HPDE6-E6E7 (cell line): ENCODE data around the gene FAM240B.

Experiments used
- DNase-seq: peaks from one replicate; pipeline ENCODE4 v3.0.0; 2011; ENCODE audit warnings: missing footprints; ENCODE audit errors: extremely low spot score

Gene FAM240B

DNA sequence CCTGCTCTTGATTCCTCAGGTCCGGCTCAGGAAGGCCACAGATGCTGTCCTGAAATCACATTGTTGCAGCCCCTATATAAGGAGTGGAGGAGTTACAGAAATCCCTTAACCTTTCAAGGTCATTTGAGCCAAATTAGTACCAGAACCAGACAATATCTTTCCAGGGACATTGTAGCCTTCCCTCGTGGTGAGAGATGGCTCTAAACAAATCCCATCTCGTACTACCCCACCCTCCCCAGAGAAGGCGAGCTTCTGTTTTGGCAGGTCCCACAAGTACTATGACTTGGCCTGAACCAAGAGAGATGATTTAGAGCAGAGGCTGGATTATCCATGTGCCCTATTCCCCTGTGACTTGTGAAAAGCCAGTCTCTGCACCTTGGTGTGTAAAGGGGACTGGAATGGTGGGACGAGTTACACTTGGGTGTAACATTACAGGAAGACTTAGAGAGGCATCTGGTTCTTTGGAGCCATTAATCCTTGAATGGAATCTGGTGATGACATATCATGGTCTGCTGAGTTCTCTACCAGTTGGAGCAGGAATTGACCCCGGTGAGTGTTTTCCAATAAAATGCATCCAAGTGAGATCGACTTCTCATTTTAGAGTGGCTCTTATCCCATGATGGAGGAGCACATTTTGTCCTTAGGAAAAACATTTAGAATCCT lies at the start of gene FAM240B:
Gene FAM240B (minus strand): TSS at position 51 of the 663 bp plus-strand sequence. CDS start 16,134 bp downstream, outside the sequence.
- DNase-seq = no peak

GRCh38 chr9:38768351-38768761 lies 48.4 kb upstream of the FAM240B start:
- DNase-seq = peak; percentile 44

GRCh38 chr9:38765101-38765500 lies 45.2 kb upstream of the FAM240B start:
- no peak for DNase-seq

GRCh38 chr9:38761999-38762398 lies 42.1 kb upstream of the FAM240B start:
- no peak for DNase-seq

DNA sequence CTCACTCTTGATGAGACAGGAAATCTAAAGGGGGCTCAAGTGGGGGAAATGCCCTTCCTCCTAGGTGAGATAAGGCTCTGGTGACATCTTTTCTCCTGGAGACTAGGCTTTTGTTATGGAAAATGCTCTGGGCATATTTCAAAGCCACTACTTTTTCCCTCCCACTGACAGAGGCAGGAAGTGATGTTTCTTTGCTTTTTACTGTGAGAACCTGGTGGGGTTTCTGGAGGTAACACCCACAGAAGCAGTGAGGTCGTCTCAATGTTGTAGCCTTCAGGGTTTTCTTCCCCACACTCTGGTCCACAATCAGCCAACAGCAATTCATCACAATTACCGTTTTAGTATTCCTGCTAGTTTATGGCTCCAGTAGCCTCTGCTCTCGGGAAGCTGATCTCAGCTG lies 41.4 kb upstream of the FAM240B start:
- DNase-seq = no peak

DNA sequence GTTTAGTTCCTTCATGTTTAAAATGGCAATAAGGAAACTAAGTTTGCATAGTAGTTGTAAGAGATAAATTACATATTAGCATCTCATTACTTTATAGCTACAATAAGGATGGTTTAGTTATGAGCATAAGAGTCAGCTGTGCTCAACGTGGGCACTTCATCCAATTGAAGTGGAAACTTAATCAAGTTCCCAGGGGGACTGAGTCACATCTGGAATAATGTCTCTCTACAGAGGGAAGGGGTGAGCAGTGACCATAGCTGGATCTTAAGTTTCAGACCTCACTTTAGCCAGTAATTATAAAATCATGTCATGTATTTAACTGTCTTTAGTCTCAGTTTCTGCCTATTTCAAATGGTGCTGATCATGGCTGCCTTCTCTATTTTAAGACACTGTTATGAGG lies 36.8 kb upstream of the FAM240B start:
- DNase-seq = no peak

GRCh38 chr9:38747941-38748340 lies 28.0 kb upstream of the FAM240B start:
- DNase-seq = no peak

GRCh38 chr9:38747067-38747466 lies 27.1 kb upstream of the FAM240B start:
- DNase-seq = no peak

GRCh38 chr9:38746303-38746702 lies 26.4 kb upstream of the FAM240B start:
- DNase-seq = no peak

DNA sequence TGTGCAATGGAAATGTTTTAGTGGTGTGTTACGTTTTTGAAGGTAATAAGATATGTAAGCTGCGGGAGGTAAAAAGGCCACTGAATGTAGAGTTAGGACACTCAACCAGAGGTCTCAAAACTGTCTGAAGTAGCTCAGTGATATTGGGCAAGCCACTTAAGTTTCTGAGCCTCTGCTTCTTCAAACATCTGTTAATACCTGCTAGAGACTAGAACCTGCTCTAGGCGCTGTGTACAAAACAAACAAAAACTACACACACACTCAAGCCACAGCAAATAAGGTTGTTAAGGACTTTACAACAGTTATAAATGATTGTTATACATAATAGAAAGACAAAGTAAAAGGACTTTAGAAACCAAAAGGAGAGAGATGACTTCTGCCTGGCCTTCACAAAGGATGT lies 24.6 kb upstream of the FAM240B start:
- no peak for DNase-seq

GRCh38 chr9:38737246-38737645 lies 17.3 kb upstream of the FAM240B start:
- DNase-seq = no peak

GRCh38 chr9:38734831-38735230 lies 14.9 kb upstream of the FAM240B start:
- DNase-seq = no peak

DNA sequence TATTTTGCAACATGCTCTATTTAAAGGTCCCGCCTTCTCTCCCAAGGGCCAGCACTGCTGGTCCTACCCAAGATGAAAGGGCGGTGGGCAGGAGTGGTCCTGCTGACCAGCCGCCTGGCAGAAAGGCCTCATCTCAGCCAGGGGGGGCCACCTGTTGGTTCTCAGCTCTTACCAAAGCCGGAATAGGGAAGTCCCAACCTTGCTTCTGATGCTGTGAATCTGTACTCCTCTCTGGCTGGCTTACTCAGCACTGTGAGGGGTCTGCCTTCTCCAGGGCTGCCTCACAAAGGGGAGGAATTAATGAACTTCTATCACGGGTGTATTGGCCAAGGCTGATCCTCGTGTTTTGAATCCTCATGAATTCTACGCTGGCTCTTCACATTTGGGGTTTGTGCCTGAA lies 13.6 kb upstream of the FAM240B start:
- no peak for DNase-seq

DNA sequence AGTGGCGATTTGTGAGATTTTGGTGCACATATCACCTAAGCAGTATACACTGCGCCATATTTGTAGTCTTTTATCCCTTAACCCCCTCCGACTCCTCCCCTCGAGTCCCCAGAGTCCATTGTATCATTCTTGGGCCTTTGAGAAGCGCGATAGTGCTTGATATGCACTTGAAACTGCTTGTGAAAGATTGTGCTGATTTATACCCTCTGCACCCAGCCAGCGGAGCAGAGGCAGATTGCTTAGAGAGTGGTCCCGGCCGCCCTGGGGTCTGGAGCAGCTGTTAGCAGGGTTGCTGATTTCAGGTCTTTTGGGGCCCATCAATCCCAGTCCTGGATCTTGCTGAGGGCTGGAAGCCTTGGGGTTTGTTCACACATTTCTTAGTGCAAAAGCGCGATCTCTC lies 13.0 kb upstream of the FAM240B start:
- DNase-seq = no peak

- DNase-seq = peak; percentile 51
Observed at GRCh38 chr9:38727497-38728001, 7.6 kb upstream of the FAM240B start.

- DNase-seq = no peak
Observed at GRCh38 chr9:38724754-38725153, 4.8 kb upstream of the FAM240B start.

GRCh38 chr9:38718148-38718547 lies 1.8 kb downstream of the FAM240B start:
- no peak for DNase-seq

DNA sequence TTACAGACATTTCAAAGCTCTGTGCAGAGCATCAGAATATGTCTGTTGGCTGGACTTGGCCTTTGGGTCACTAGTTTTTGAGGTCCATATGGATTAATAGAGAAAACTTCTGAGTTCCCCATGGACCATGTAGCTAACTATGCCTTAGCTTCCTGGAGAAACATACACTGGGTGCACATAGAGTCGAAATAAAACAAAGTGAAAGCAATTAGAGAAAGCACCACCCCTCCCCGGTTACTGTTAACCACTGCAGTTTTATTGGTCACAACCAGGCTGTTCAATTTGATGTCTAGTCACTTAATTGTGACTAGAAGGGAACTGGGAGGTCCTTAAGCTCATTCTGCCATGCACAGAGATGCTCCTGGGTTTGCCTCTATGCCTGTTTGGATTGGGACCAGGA lies 4.2 kb downstream of the FAM240B start:
- DNase-seq = no peak

GRCh38 chr9:38713426-38713825 lies 6.5 kb downstream of the FAM240B start:
- DNase-seq = peak; percentile 17

DNA sequence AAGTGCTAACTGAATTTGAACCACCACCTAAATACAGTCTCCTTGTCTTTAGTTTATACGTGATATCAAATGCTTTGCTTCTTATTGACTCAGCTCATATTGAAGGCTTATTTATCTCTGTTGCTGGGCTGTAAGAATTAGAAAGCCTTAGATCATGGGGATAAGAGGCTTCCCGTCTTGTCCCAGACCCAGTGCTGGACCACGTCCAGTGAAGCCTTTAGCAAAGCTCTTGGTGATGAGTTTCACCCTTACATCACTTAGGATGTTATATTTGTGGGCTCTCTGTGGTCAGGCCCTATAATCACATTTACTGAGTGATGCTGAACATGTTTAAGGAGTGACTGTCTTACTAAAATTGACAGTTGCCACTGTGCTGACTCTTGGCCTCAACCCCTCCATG lies 11.2 kb downstream of the FAM240B start:
- DNase-seq = no peak

GRCh38 chr9:38707885-38708637 lies 11.9 kb downstream of the FAM240B start:
- DNase-seq = no peak

DNA sequence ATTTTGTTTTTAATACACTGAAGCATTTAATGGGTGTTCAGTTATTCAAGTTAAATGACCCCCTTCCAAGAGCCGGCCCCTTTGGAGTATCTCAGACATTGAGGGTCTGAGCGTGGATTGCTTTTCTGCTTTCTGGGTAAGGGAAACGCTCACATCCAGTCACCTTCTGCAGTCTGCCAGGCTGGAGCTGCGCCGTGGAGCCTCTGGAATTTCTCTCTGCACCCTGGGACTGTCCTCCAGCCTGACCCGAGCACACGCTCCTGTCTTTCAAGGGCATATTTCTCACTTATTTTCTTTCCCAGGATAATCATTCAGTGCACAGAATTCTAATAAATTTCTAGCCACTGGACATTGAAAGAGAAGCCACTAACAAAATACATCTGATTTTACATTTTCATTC lies 13.4 kb downstream of the FAM240B start:
- no peak for DNase-seq

- no peak for DNase-seq
Observed at GRCh38 chr9:38705917-38706316, 14.0 kb downstream of the FAM240B start.
